Measurements from ENCODE around the gene PPFIA1. TPM values are rescaled to one million over a fixed set of nuclear protein-coding genes. Genes with fewer than 3 reads are reported as not detected.

PPFIA1 gene
- total and polyA plus RNA-seq, 2 of the 8 experiments (the other 6 are each of a cell fraction or from before 2014, with no cell fraction given): 44.3 to 73.5 TPM

DNA sequence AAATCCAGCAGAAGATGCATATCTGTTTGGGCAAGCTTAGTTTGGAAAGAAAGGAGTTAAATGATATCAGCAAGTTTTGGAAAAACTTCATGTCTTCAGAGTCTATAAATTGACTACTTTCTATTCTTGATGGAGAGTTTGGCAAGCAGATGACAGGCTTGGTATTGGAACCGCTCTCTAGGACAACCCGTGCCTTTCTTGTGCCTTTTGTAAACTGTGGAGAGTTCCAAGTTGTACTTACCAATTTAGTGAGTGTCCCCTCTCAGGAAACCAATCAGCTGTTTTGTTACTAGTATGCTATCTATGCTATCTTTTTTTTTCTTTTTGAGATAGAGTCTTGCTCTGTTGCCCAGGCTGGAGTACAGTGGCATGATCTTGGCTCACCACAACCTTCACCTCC lies 84.1 kb downstream of the PPFIA1 start (continued):
- TF ChIP-seq HDAC2 (IDR thresholded peaks at IDR 0.05; ENCODE audit: borderline replicate concordance in 1 of 2, low read depth in 2 of 2, low read length in 2 of 2): no peak
- TF ChIP-seq CHD7 (IDR thresholded peaks at IDR 0.05; ENCODE audit: insufficient replicate concordance, low read length): no peak
- TF ChIP-seq KDM1A (IDR thresholded peaks at IDR 0.05; ENCODE audit: borderline replicate concordance, low read length): no peak
- TF ChIP-seq SIX5 (IDR thresholded peaks at IDR 0.05; ENCODE audit: low read depth, low read length): no peak
- TF ChIP-seq TAF7 (optimal IDR thresholded peaks at IDR 0.05; ENCODE audit: borderline replicate concordance, low read depth, low read length): no peak
- TF ChIP-seq PHF8 (conservative IDR thresholded peaks at IDR 0.05; ENCODE audit: low read depth, low read length): no peak
- no peak for TF ChIP-seq YY1 (IDR thresholded peaks at IDR 0.05; ENCODE audit: low read depth, low read length)

Data from H1 (cell line).